HG03571 (cell line): ENCODE data around the gene WNT9A.

Experiments used
- ATAC-seq: cut with Tn5 transposase; IDR thresholded peaks from one replicate; pipeline ENCODE4 v1.9.1; 2021; ENCODE audit not compliant: unreplicated experiment

The WNT9A gene

GRCh38 chr1:227899141-227899819 lies 48.5 kb downstream of the WNT9A start:
- ATAC-seq = no peak

- ATAC-seq = no peak
These were observed 49.1 kb downstream of the WNT9A start for GRCh38 chr1:227898502-227899140.

- no peak for ATAC-seq
These were observed 49.9 kb downstream of the WNT9A start for GRCh38 chr1:227897704-227898438.

GRCh38 chr1:227896710-227897655 lies 50.7 kb downstream of the WNT9A start:
- ATAC-seq = no peak

DNA sequence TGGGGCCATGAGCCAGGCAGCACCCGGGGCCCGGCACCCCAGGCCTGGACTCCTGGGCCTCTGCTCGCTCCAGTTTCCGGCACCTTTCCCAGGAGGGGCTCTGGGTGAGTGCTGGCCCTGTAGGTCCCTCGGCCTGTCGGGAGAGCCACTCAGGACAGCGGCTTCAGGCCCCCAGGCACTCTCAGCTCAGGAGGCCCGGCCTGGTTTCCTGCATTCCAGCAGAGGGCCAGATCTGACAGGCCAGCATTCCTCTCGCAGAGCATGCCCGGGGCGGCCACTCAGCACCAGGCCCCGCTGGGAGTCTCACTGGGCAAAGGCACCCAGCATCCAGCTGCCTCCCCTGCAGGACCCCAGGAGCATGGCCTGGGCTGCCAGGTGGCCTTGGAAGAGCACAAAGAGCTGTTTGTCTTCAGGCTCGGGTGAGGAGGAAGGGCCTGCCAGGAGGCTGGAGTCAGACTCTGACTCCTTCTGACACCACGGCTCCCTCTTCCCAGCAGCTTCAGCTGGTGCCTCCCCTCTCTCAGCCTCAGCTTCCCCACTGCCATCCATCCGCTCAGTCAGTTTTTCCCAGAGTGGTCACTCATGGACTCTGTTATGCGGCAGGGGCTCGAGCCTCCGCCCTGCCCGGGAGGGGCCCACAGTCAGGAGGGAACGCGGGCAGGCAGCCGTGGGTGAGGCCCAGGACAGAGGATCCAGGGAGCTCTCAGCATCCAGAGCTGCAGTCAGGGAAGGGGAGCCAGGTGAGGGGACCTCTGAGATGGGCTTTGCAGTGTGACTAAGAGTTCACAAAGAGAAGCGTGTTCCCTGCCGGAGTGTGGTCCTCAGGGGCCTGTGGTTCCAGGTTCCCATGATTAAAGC lies 51.7 kb downstream of the WNT9A start:
- no peak for ATAC-seq

- no peak for ATAC-seq
These were observed 52.8 kb downstream of the WNT9A start for GRCh38 chr1:227894831-227895451.

- ATAC-seq = no peak
These were observed 53.6 kb downstream of the WNT9A start for GRCh38 chr1:227893949-227894721.

GRCh38 chr1:227893300-227893948 lies 54.3 kb downstream of the WNT9A start:
- ATAC-seq = no peak

DNA sequence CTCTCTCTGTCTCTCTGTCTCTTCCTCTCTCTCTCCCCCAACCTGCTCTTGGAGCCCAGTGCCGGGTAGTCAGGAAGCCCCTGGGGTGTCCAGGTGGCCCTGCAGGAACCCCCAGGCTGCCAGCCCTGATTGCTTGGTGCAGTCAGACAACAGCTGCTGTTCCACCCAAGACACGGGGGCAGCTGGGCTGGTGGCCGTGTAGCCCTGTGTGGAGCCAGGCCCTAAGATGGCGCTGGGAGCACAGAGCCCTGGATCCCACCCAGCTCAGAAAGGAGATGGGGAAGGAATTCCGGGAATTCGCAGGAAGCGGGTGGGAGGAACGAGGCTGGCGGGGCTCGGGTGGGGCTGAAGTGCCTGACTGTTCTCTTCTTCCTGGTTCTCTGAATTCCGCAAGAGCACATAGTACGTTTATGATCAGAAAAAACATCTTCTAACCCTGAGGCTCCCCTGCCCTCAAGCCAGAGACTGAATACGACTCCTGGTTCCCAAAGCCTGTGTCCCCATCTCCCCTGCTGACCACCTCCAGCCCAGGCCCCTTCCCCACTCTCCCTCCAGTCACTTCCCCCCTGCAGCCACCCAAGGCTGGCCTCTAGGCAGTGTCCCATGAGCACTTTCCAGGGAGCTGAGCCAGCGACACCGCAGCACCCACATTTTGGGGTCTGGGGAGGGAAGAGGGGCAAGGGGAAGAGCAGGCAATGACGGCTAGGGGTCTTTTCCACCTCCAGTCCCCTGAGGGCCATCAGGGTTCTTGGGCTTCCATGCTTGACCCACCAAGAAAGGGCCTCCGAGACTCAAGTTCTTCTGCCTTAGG lies 55.0 kb downstream of the WNT9A start:
- ATAC-seq = no peak

DNA sequence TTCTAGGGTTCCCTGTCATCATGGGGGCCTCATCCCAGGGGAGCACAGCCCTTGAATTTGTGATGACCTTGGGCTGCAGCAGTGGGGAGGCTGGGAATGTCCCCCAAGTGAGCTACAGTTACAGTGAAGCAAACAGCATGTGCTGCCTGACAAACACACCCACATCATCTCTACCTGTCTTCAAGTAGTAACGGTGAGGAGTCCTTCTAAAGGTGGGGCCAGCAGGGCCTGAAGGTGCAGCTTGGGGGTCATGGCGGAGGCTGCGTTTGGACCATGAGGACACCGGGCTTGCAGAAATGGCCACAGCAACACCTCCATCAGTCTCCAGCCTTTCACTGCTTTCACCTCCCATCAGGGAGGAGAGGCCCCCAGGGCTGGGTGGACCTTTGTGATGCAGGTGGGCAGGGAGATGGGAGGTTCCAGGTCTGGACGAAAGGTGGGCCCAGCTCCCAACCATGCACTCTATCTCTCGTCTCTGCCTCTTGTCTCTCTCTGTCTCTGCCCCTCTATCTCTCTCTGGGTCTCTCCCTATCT lies 55.7 kb downstream of the WNT9A start:
- no peak for ATAC-seq

- ATAC-seq = no peak
These were observed 56.3 kb downstream of the WNT9A start for GRCh38 chr1:227891223-227891954.

DNA sequence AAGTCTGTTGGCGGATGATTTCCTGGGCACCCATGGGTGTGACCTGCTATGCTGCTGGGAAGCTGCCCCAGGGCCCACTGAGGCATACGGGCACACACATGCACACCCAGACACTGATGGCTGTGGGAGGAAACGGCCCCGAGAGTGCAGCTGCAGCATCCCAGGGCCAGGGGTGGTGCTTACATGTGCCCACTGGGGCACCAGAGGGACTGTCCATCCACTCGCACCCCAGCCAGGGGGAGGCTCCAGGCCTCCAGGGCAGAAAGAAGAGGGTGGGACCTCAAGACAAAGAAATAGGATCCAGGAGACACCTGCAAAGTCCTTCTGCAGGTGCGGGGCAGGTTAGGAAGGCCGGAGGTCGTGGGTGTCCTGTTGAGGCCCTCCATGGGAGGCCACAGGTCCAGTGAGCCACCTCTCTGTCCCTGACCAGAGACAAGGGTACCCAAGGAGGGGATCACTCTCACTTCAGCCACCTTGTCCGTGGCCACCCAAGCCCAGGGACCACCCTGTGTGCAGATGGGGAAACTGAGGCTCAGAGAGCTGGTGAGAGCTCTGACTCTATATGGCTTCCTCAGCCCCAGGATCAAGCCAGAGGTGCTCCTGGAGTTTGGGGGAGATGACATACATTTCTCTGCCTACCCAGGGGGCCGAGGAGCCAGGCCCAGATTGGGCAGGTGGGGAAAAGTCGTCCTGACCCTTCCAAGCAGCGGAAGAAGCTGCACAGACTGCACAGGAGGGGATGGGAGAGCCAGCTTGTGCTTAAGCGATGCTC lies 57.1 kb downstream of the WNT9A start:
- ATAC-seq = no peak

DNA sequence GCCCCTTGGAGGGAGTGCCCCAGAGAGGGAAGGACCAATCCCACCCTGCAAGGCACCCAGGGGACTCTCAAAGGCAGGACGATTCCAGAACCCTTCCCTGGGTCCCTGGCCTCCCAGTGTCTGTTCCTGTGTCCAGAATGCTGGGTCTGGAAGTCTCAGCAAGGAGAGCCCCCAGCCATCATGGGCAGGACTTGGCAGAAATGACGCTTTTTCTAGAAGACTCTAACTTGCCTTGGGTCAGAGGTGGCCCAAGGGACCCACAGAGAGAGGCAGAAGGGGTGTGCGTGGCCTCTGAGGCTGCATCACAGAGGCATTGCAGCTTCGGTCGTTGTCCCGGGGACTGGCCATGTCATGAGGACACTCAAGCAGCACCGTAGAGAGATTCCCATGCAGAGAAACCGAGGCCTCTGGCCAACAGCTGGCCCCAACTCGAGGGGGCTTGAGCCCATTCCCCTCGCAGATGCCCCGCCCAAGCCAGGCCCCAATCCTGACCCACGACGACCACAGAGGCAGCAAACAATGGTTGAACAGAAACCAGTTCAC lies 57.8 kb downstream of the WNT9A start:
- ATAC-seq = no peak

GRCh38 chr1:227889047-227889862 lies 58.5 kb downstream of the WNT9A start:
- ATAC-seq = no peak
